Natural killer cell treated with Interleukin-12 subunit alpha and Interleukin-12 subunit beta and Interleukin-15 and Interleukin-18, amount 100 ng/mL, for 72 hours (primary cell): ENCODE measurements around the gene MBOAT1. TPM values are rescaled to one million over a fixed set of nuclear protein-coding genes. Genes with fewer than 3 reads are reported as not detected.

Experiments
- ATAC-seq, 2 donors: fragments of 150-1000 bp; cut with Tn5 transposase in 1 of 2; sonication (Bioruptor Pico), chemical (Tn5 transposase) in 1 of 2; 2 replicates each; pipeline ENCODE4 v1.10.0; 2021
- DNase-seq: peaks from one replicate; pipeline ENCODE4 v3.0.0; 2022; ENCODE audit warnings: low spot score
- H3K27ac Mint-ChIP-seq, 2 donors: 1 replicate in 1 of 2; 2 replicates in 1 of 2; pipeline ENCODE4 v1.8.0; 2022; ENCODE audit warnings: mixed read lengths in 2 of 2, mild to moderate bottlenecking in 1 of 2, moderate library complexity in 1 of 2
- H3K27me3 Mint-ChIP-seq, 2 donors: 1 replicate in 1 of 2; 2 replicates in 1 of 2; pipeline ENCODE4 v1.8.0; 2022; ENCODE audit warnings: mixed read lengths in 2 of 2
- H3K36me3 Mint-ChIP-seq: one replicate; pipeline ENCODE4 v1.8.0; 2022; ENCODE audit warnings: mixed read lengths
- H3K4me1 Mint-ChIP-seq, 2 donors: 1 replicate in 1 of 2; 2 replicates in 1 of 2; pipeline ENCODE4 v1.8.0; 2022; ENCODE audit warnings: low read depth in 2 of 2, mixed read lengths in 2 of 2, mild to moderate bottlenecking in 1 of 2
- H3K4me3 Mint-ChIP-seq: one replicate; pipeline ENCODE4 v1.8.0; 2022; ENCODE audit warnings: mixed read lengths
- H3K9me3 Mint-ChIP-seq: 2 replicates; pipeline ENCODE4 v1.8.0; 2022; ENCODE audit warnings: mixed read lengths
- total RNA-seq, 2 donors: library from RNA; stranded (reverse); gene quantifications; one replicate each; pipeline ENCODE4 v1.2.3, GENCODE V29; 2022

Gene MBOAT1
- total RNA-seq, 2 donors from 2014 or later, result 1.9 to 4.7 TPM

- H3K27ac Mint-ChIP-seq, result no peak overlapping the region
- DNase-seq, result no peak
- H3K36me3 Mint-ChIP-seq, result no peaks in the 10 kb centered on the region
- H3K9me3 Mint-ChIP-seq, result no peaks in the 10 kb centered on the region
- no peaks in the 10 kb centered on the region for H3K4me1 Mint-ChIP-seq
- no peak overlapping the region for H3K4me3 Mint-ChIP-seq
- H3K27me3 Mint-ChIP-seq, result peaks cover 9 to 13% of the 10 kb centered on the region in 2 donors
- ATAC-seq, result no peak
These were observed 9.2 kb upstream of the MBOAT1 start for GRCh38 chr6:20221421-20221820.

GRCh38 chr6:20220359-20220758 is 8.1 kb upstream of the MBOAT1 start:
- H3K27ac Mint-ChIP-seq, result no peak overlapping the region
- no peaks in the 10 kb centered on the region for H3K9me3 Mint-ChIP-seq

GRCh38 chr6:20217891-20218290 is 5.6 kb upstream of the MBOAT1 start:
- peaks cover 7 to 8% of the 10 kb centered on the region in 2 donors for H3K4me1 Mint-ChIP-seq
- no peak for DNase-seq
- no peak overlapping the region for H3K4me3 Mint-ChIP-seq
- H3K27me3 Mint-ChIP-seq, result peaks cover 13% of the 10 kb centered on the region in 2 donors
- H3K36me3 Mint-ChIP-seq, result no peaks in the 10 kb centered on the region
- H3K9me3 Mint-ChIP-seq, result no peaks in the 10 kb centered on the region
- no peak overlapping the region for H3K27ac Mint-ChIP-seq
- ATAC-seq, result no peak

More at GRCh38 chr6:20220359-20220758, 8.1 kb upstream of the MBOAT1 start:
- DNase-seq (no peak), ATAC-seq (no peak)
- no peaks in the 10 kb centered on the region for H3K36me3 Mint-ChIP-seq
- H3K27me3 Mint-ChIP-seq, result peaks cover 9 to 13% of the 10 kb centered on the region in 2 donors
- H3K4me1 Mint-ChIP-seq, result no peaks in the 10 kb centered on the region
- H3K4me3 Mint-ChIP-seq, result no peak overlapping the region

GRCh38 chr6:20217324-20217855 is 5.1 kb upstream of the MBOAT1 start:
- DNase-seq, result no peak
- Mint-ChIP-seq H3K27me3 (peaks cover 13% of the 10 kb centered on the region in 2 donors), H3K36me3 (no peaks in the 10 kb centered on the region), H3K4me1 (peaks cover 10 to 11% of the 10 kb centered on the region in 2 donors), H3K4me3 (no peak overlapping the region), H3K27ac (no peak overlapping the region), H3K9me3 (no peaks in the 10 kb centered on the region)
- ATAC-seq, result no peak

- no peaks in the 10 kb centered on the region for H3K36me3 Mint-ChIP-seq
These were observed 3.0 kb upstream of the MBOAT1 start for GRCh38 chr6:20215310-20215709.

GRCh38 chr6:20213271-20213798 is 1.1 kb upstream of the MBOAT1 start:
- H3K27ac Mint-ChIP-seq, result peak overlapping the region; percentile 72 to 77
- ATAC-seq (no peak), DNase-seq (no peak)
- peak overlapping the region; percentile 96 for H3K4me3 Mint-ChIP-seq
- no peaks in the 10 kb centered on the region for H3K36me3 Mint-ChIP-seq
- peaks cover 20 to 23% of the 10 kb centered on the region in 2 donors for H3K4me1 Mint-ChIP-seq
- H3K27me3 Mint-ChIP-seq, result peaks cover 12 to 16% of the 10 kb centered on the region in 2 donors
- no peaks in the 10 kb centered on the region for H3K9me3 Mint-ChIP-seq

More at GRCh38 chr6:20215310-20215709, 3.0 kb upstream of the MBOAT1 start:
- ATAC-seq (no peak), DNase-seq (no peak)
- Mint-ChIP-seq H3K4me1 (peaks cover 20 to 23% of the 10 kb centered on the region in 2 donors), H3K27ac (no peak overlapping the region), H3K9me3 (no peaks in the 10 kb centered on the region), H3K27me3 (peaks cover 12% of the 10 kb centered on the region in 2 donors), H3K4me3 (no peak overlapping the region)

- H3K27me3 Mint-ChIP-seq, result peaks cover 12 to 18% of the 10 kb centered on the region in 2 donors
- H3K4me1 Mint-ChIP-seq, result peaks cover 23 to 27% of the 10 kb centered on the region in 2 donors
- H3K9me3 Mint-ChIP-seq, result no peaks in the 10 kb centered on the region
- DNase-seq (no peak), ATAC-seq (peak; percentile 57 to 63)
- peak overlapping the region; percentile 27 to 57 for H3K27ac Mint-ChIP-seq
- H3K36me3 Mint-ChIP-seq, result no peaks in the 10 kb centered on the region
- H3K4me3 Mint-ChIP-seq, result peak overlapping the region; percentile 90
These were observed 303 bp downstream of the MBOAT1 start for GRCh38 chr6:20211941-20212391.

GRCh38 chr6:20211037-20211940 is 980 bp downstream of the MBOAT1 start:
- Mint-ChIP-seq H3K4me1 (peaks cover 30 to 34% of the 10 kb centered on the region in 2 donors), H3K36me3 (no peaks in the 10 kb centered on the region), H3K27me3 (peaks cover 12 to 25% of the 10 kb centered on the region in 2 donors), H3K9me3 (no peaks in the 10 kb centered on the region), H3K27ac (peak overlapping the region; percentile 27 to 57), H3K4me3 (peak overlapping the region; percentile 90)
- no peak for DNase-seq
- ATAC-seq, result no peak

- ATAC-seq (no peak), DNase-seq (no peak)
- peaks cover 41 to 42% of the 10 kb centered on the region in 2 donors for H3K4me1 Mint-ChIP-seq
- H3K36me3 Mint-ChIP-seq, result no peaks in the 10 kb centered on the region
- H3K4me3 Mint-ChIP-seq, result no peak overlapping the region
- H3K9me3 Mint-ChIP-seq, result no peaks in the 10 kb centered on the region
- H3K27me3 Mint-ChIP-seq, result peaks cover 12 to 29% of the 10 kb centered on the region in 2 donors
- no peak overlapping the region for H3K27ac Mint-ChIP-seq
These were observed 2.1 kb downstream of the MBOAT1 start for GRCh38 chr6:20210158-20210557.

- no peaks in the 10 kb centered on the region for H3K36me3 Mint-ChIP-seq
- DNase-seq, result no peak
- H3K27ac Mint-ChIP-seq, result no peak overlapping the region
- ATAC-seq, result no peak
- H3K9me3 Mint-ChIP-seq, result no peaks in the 10 kb centered on the region
- peaks cover 12 to 33% of the 10 kb centered on the region in 2 donors for H3K27me3 Mint-ChIP-seq
- H3K4me3 Mint-ChIP-seq, result no peak overlapping the region
- peaks cover 44 to 53% of the 10 kb centered on the region in 2 donors for H3K4me1 Mint-ChIP-seq
These were observed 3.4 kb downstream of the MBOAT1 start for GRCh38 chr6:20208687-20209378.

GRCh38 chr6:20207088-20207418 is 5.2 kb downstream of the MBOAT1 start:
- Mint-ChIP-seq H3K4me3 (peak overlapping the region; percentile 89), H3K27ac (peak overlapping the region; percentile 24 to 78), H3K4me1 (peaks cover 34 to 47% of the 10 kb centered on the region in 2 donors), H3K9me3 (no peaks in the 10 kb centered on the region), H3K36me3 (no peaks in the 10 kb centered on the region), H3K27me3 (peaks cover 12 to 30% of the 10 kb centered on the region in 2 donors)
- DNase-seq (no peak), ATAC-seq (no peak)

GRCh38 chr6:20205722-20206161 is 6.5 kb downstream of the MBOAT1 start:
- ATAC-seq, result peak in 1 of 2 donors; percentile 15
- Mint-ChIP-seq H3K36me3 (no peaks in the 10 kb centered on the region), H3K27ac (peak overlapping the region in 1 of 2 donors; percentile 78)

GRCh38 chr6:20204512-20204894 is 7.8 kb downstream of the MBOAT1 start:
- H3K36me3 Mint-ChIP-seq, result no peaks in the 10 kb centered on the region
- peaks cover 26 to 40% of the 10 kb centered on the region in 2 donors for H3K4me1 Mint-ChIP-seq
- DNase-seq, result no peak
- ATAC-seq, result no peak
- peaks cover 0 to 23% of the 10 kb centered on the region in 2 donors for H3K27me3 Mint-ChIP-seq
- no peak overlapping the region for H3K4me3 Mint-ChIP-seq
- peak overlapping the region; percentile 2 to 78 for H3K27ac Mint-ChIP-seq
- H3K9me3 Mint-ChIP-seq, result no peaks in the 10 kb centered on the region

More at GRCh38 chr6:20205722-20206161, 6.5 kb downstream of the MBOAT1 start:
- H3K4me3 Mint-ChIP-seq, result peak overlapping the region; percentile 89
- peaks cover 26 to 41% of the 10 kb centered on the region in 2 donors for H3K4me1 Mint-ChIP-seq
- peaks cover 2 to 24% of the 10 kb centered on the region in 2 donors for H3K27me3 Mint-ChIP-seq
- no peak for DNase-seq
- H3K9me3 Mint-ChIP-seq, result no peaks in the 10 kb centered on the region
